ENCODE measurements around the gene MERTK.
"Not testable (repeated sequence)": the region's sequence is repeated elsewhere in the genome, so short reads cannot be mapped to it uniquely, and the experiment has no call there.

The MERTK gene

DNA sequence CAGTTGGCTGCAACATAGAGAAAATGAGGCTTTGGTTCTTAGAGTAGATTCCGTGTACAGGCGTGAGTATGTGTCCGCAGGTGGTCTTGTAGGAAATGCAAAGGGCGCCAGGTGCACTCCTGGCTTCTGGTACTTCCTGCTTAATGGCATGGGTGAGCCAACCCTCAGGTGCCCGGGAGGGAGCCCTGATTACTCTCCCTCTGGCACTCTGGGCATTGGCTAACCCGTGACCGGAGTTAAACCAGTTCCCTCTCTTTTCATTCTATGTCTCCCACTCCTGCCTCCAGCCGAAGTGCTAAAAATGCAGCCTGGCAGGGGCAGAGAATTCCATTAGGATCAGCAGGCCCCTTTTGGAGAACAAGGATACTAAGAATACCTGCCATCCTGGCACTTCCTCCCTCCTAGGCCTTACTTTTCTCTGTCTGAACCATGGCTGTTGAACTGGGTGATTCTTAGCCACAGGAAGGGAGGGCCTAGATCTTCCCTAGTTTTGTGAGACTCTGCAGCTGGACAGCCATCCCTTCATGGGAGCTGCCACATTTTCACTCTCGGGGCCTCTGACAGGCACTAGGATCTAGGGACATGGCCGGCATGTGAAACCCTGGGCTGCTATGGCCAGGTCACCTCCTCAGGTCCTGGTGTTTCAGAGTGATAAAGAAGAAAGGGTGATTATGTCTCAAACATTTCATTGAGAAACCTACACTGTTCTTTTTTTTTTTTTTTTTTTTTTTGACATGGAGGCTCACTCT is 6.5 kb downstream of the MERTK start:
- Histone ChIP-seq H3K9me3 (ENCODE audit: control insufficient read depth, insufficient read depth, low read length) (no peaks in the 10 kb centered on the region), H3K4me2 (ENCODE audit: low read length) (no peak overlapping the region), H3K4me1 (ENCODE audit: control insufficient read depth, low read length) (peaks cover 13% of the 10 kb centered on the region), H3K27me3 (ENCODE audit: control insufficient read depth, low read length) (peaks cover 16% of the 10 kb centered on the region), H3K4me3 (ENCODE audit: low read length) (no peak overlapping the region), H3K27ac (ENCODE audit: low read depth, low read length) (no peak overlapping the region), H3K36me3 (ENCODE audit: control insufficient read depth, low read length) (no peaks in the 10 kb centered on the region), H3K79me2 (ENCODE audit: control insufficient read depth, low read length) (no peaks in the 10 kb centered on the region), H3K9me2 (replicated peaks; ENCODE audit: control insufficient read depth, low read length) (no peaks in the 10 kb centered on the region), H4K20me1 (ENCODE audit: control insufficient read depth, insufficient read depth, low read depth, low read length) (no peaks in the 10 kb centered on the region), H3F3A (ENCODE audit: control insufficient read depth, insufficient read depth) (0 out of 2 replicates have a peak, but pooled peaks cover 5% of the 10 kb centered on the region)
- TF ChIP-seq, protein P1, sequence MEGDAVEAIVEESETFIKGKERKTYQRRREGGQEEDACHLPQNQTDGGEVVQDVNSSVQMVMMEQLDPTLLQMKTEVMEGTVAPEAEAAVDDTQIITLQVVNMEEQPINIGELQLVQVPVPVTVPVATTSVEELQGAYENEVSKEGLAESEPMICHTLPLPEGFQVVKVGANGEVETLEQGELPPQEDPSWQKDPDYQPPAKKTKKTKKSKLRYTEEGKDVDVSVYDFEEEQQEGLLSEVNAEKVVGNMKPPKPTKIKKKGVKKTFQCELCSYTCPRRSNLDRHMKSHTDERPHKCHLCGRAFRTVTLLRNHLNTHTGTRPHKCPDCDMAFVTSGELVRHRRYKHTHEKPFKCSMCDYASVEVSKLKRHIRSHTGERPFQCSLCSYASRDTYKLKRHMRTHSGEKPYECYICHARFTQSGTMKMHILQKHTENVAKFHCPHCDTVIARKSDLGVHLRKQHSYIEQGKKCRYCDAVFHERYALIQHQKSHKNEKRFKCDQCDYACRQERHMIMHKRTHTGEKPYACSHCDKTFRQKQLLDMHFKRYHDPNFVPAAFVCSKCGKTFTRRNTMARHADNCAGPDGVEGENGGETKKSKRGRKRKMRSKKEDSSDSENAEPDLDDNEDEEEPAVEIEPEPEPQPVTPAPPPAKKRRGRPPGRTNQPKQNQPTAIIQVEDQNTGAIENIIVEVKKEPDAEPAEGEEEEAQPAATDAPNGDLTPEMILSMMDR (IDR thresholded peaks at IDR 0.05; ENCODE audit: low read depth, low read length, poor library complexity, severe bottlenecking), result no peak
- TF ChIP-seq EZH2phosphoT487 (IDR thresholded peaks at IDR 0.05; ENCODE audit: borderline replicate concordance, low read length), result no peak

DNA sequence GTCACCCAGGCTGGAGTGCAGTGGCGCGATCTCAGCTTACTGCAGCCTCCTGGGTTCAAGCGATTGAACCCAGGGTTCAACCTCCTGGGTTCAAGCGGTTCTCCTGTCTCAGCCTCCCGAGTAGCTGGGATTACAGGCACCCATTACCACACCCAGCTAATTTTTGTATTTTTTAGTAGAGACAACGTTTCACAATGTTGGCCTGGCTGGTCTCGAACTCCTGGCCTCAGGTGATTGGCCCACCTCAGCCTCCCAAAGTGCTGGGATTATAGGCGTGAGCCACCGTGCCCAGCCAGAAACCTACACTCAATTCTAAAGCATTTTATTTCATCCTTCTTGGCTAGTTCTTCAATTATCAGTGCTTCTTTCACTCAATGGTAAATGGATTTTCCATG is 7.1 kb downstream of the MERTK start:
- not testable (repeated sequence) for H3K27ac ChIP-seq (ENCODE audit: low read depth, low read length); H4K20me1 ChIP-seq (ENCODE audit: control insufficient read depth, insufficient read depth, low read depth, low read length); H3K9me3 ChIP-seq (ENCODE audit: control insufficient read depth, insufficient read depth, low read length); H3F3A ChIP-seq (ENCODE audit: control insufficient read depth, insufficient read depth); H3K36me3 ChIP-seq (ENCODE audit: control insufficient read depth, low read length); H3K4me3 ChIP-seq (ENCODE audit: low read length); H3K9me2 ChIP-seq (replicated peaks; ENCODE audit: control insufficient read depth, low read length); H3K79me2 ChIP-seq (ENCODE audit: control insufficient read depth, low read length); H3K4me2 ChIP-seq (ENCODE audit: low read length)
- Histone ChIP-seq H3K4me1 (ENCODE audit: control insufficient read depth, low read length) (peaks cover 13% of the 10 kb centered on the region), H3K27me3 (ENCODE audit: control insufficient read depth, low read length) (peaks cover 10% of the 10 kb centered on the region)

DNA sequence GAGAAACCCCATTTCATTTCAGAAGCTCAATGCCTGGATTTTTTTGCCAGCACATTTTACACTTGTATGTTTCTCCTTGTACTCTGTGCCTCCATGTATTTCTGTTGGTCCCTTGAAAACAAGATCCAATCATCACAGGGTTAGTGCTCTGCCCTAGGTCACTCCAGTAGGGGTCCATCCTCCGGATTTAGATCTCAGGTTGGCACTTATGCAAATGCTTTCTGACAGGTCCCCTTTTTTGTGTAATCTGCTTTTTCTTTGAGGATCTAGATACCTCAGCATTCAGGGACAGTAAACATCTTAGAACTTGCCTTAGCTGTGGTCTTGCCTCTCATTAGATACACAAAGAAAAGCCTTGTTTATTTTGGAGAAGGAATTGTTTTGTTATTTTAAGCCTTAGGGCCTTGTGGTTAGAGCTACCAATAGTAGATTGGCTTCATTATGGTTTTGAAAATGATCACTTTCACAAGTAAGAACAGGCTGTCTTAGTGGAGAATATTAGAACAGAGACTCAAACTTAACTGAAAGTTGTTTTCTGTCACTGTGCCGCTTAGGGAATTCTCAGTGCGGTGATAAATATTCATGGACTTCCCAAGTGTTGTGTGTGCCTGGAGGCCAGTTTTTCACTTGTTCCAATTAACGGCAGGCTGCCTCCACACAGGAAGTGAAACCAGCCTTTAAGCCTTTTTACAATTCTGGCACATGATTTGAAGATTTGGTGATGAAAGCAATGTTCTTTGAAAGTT is 7.8 kb downstream of the MERTK start:
- peaks cover 3% of the 10 kb centered on the region; the same call in 1 of the 2 replicates for H3K27me3 ChIP-seq (ENCODE audit: control insufficient read depth, low read length)
- no peaks in the 10 kb centered on the region for H3K9me2 ChIP-seq (replicated peaks; ENCODE audit: control insufficient read depth, low read length)
- H4K20me1 ChIP-seq (ENCODE audit: control insufficient read depth, insufficient read depth, low read depth, low read length), result no peaks in the 10 kb centered on the region
- H3K4me1 ChIP-seq (ENCODE audit: control insufficient read depth, low read length), result peaks cover 13% of the 10 kb centered on the region
- H3K27ac ChIP-seq (ENCODE audit: low read depth, low read length), result no peak overlapping the region
- no peak overlapping the region; the same call in 1 of the 2 replicates for H3K4me3 ChIP-seq (ENCODE audit: low read length)
- TF ChIP-seq, protein P1 (IDR thresholded peaks at IDR 0.05; ENCODE audit: low read depth, low read length, poor library complexity, severe bottlenecking), result no peak
- no peak for TF ChIP-seq EZH2phosphoT487 (IDR thresholded peaks at IDR 0.05; ENCODE audit: borderline replicate concordance, low read length)
- H3K4me2 ChIP-seq (ENCODE audit: low read length), result peak overlapping the region; percentile 32
- no peaks in the 10 kb centered on the region for H3K36me3 ChIP-seq (ENCODE audit: control insufficient read depth, low read length)
- H3K9me3 ChIP-seq (ENCODE audit: control insufficient read depth, insufficient read depth, low read length), result no peaks in the 10 kb centered on the region
- H3K79me2 ChIP-seq (ENCODE audit: control insufficient read depth, low read length), result no peaks in the 10 kb centered on the region
- H3F3A ChIP-seq (ENCODE audit: control insufficient read depth, insufficient read depth), result no peaks in the 10 kb centered on the region

DNA sequence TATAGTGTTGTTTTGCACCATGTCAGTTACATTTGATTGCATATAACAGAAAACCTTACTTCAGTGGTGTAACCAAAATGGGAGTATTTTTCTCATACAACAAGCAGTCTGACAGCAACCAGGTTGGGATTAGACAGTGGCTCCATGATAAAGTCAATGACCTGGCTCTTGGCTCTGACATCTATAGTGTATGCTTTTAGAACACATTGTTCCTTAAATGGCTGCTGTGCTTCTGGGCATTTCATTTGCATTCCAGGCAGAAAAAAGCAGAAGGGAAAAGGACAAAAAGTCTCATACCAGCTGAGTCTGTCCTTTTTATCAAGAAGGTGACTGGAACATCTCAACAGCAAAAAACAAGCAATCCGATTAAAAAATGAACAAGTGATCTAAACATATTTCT is 10.2 kb downstream of the MERTK start:
- H4K20me1 ChIP-seq (ENCODE audit: control insufficient read depth, insufficient read depth, low read depth, low read length), result no peaks in the 10 kb centered on the region
- TF ChIP-seq, protein P1 (IDR thresholded peaks at IDR 0.05; ENCODE audit: low read depth, low read length, poor library complexity, severe bottlenecking), result no peak
- no peak for TF ChIP-seq EZH2phosphoT487 (IDR thresholded peaks at IDR 0.05; ENCODE audit: borderline replicate concordance, low read length)
- H3K27ac ChIP-seq (ENCODE audit: low read depth, low read length), result no peak overlapping the region
- H3F3A ChIP-seq (ENCODE audit: control insufficient read depth, insufficient read depth), result no peaks in the 10 kb centered on the region
- H3K4me2 ChIP-seq (ENCODE audit: low read length), result no peak overlapping the region
- no peaks in the 10 kb centered on the region for H3K9me3 ChIP-seq (ENCODE audit: control insufficient read depth, insufficient read depth, low read length)
- H3K79me2 ChIP-seq (ENCODE audit: control insufficient read depth, low read length), result no peaks in the 10 kb centered on the region
- H3K9me2 ChIP-seq (replicated peaks; ENCODE audit: control insufficient read depth, low read length), result no peaks in the 10 kb centered on the region
- peaks cover 5% of the 10 kb centered on the region; the same call in 1 of the 2 replicates for H3K27me3 ChIP-seq (ENCODE audit: control insufficient read depth, low read length)
- peaks cover 13% of the 10 kb centered on the region for H3K4me1 ChIP-seq (ENCODE audit: control insufficient read depth, low read length)
- H3K4me3 ChIP-seq (ENCODE audit: low read length), result no peak overlapping the region
- no peaks in the 10 kb centered on the region for H3K36me3 ChIP-seq (ENCODE audit: control insufficient read depth, low read length)

Measured in DOHH2 (cell line).